GM21619 (cell line): Measurements from ENCODE around the gene SGTA.
"Not testable (repeated sequence)": the region's sequence is repeated elsewhere in the genome, so short reads cannot be mapped to it uniquely, and the experiment has no call there.

Experiments
- ATAC-seq: cut with Tn5 transposase; IDR thresholded peaks from one replicate; pipeline ENCODE4 v1.9.1; 2021; ENCODE audit not compliant: unreplicated experiment

SGTA gene

GRCh38 chr19:2782936-2783780 lies at the start of gene SGTA:
Gene SGTA, minus strand, starts transcription at chr19:2783273. Its CDS starts 14,205 bp downstream, at chr19:2769068.
- ATAC-seq, result peak; percentile 69

DNA sequence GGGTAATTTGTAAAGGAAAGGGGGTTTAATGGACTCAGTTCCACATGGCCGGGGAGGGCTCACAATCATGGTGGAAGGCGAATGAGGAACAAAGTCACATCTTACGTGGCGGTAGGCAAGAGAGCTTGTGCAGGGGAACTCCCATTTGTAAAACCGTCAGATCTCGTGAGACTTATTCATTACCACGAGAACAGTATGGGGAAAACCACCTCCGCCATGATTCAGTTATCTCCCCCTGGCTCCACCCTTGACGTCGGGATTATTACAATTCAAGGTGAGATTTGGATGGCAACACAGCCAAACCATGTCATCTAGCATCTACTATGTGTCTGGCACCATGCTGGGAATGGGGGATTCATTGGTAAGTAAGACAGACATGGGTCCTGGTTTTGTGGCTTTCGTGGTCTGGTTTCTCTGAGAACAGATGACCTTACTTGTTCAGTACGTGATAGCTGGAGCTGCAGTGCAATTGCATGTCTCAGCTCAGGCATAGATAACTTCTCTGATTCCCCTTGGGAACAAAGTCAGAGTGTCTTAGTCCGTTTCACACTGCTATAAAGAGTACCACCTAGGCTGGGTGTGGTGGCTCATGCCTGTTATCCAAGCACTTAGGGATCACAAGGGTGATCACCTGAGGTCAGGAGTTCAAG lies 44.9 kb upstream of the SGTA start:
- no peak for ATAC-seq

GRCh38 chr19:2827022-2827421 lies 43.9 kb upstream of the SGTA start:
- ATAC-seq, result no peak

- ATAC-seq, result no peak
These were observed 41.1 kb upstream of the SGTA start for GRCh38 chr19:2824129-2824528.

- no peak for ATAC-seq
These were observed 40.6 kb upstream of the SGTA start for GRCh38 chr19:2823646-2824045.

- no peak for ATAC-seq
These were observed 39.8 kb upstream of the SGTA start for GRCh38 chr19:2822846-2823245.

- no peak for ATAC-seq
These were observed 37.1 kb upstream of the SGTA start for GRCh38 chr19:2820112-2820702.

DNA sequence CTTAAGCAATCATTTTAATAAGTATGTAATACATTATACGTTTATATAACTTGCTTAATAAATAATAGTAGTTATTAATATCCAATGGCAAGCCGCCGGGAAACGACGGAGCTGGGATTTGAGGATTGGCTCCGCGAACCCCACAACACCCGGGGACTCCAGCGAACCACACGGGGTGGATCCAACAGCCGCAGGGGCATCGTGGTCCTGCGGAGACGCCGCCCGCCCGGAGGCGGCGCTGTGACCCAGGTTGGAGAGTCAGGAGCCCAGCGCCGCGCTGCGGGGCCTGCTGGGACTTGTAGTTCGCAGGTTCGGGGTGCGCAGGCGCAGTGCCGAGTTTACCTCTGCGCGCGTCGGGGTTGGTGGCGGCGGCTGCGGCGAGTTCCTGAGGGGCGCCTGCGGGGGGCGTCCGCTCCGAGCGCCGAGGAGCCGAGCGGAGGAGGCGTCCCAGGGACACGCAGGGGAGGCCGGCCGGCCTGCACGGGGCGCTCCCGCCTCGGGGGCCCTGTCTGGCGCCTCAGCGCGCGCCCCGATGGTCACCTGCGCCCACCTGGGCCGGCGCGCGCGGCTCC lies 36.6 kb upstream of the SGTA start, which contains the start of gene ZNF554:
Gene ZNF554, plus strand, starts transcription at position 329 of the 572 bp plus-strand sequence. Its CDS starts 204 bp downstream, at position 533.
- peak; percentile 90 for ATAC-seq

DNA sequence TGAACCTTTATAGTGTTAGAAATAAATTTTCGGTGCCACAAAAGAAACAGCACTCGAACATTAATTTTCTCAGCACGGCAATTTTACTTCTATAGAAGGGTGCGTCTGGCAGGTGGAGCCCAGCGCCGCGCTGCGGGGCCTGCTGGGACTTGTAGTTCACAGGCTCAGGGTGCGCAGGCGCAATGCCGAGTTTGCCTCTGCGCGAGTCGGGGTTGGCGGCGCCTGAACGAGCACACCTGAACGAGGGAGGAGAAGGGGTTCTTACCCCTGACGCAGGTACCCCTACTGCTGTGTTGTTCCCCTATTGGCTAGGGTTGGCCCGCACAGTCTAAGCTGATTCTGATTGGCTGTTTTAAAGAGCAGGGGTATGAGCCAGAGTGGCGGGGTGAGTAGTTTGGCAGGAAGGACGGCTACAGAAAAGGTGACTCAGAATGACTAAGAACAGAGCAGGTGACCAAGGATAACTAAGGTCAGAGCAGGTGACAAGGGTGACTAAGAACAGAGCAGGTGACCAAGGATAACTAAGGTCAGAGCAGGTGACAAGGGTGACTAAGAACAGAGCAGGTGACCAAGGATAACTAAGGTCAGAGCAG lies 34.3 kb upstream of the SGTA start:
- ATAC-seq, result not testable (repeated sequence)

DNA sequence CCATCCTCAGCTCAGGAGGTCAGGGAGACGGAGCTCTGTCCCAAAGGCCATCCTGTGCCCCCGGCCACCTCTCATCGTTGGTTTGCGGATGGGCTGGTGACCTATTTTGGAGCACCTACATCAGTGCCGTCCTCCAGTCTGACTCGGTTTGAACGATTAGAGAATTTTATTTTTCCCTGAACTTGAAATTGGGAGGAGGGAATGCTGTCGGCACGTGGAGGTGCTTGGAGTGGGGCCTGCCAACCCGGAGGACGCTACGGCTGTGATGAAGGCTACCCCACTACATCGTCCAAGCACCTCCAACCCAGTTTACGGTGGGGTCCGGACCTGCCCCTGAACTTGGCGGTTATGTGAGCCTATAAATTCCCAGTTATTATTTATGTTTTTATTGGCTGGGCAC lies 33.6 kb upstream of the SGTA start:
- ATAC-seq, result no peak

- ATAC-seq, result no peak
These were observed 32.9 kb upstream of the SGTA start for GRCh38 chr19:2815923-2816322.

GRCh38 chr19:2815191-2815614 lies 32.1 kb upstream of the SGTA start:
- no peak for ATAC-seq

DNA sequence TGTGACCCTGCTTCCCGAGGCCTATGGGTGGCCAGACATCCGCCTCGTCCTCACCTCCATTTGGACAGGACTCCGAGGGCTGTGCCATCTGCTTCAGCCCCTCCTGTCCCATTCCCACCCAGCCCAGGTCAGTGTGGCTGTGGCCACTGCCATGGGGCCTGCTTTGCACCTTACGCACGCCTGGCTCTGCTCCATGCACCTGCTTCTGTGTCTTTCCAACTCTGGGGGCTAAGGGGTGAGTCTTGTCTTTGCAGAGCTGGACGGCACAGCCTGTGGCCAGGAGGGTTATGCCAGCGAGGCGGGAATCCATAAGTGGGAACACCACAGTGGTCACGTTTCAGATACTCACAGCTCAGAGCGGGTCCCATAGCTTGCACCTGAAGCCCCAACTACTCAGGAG lies 31.4 kb upstream of the SGTA start:
- ATAC-seq, result no peak

GRCh38 chr19:2813235-2814160 lies 30.4 kb upstream of the SGTA start:
- no peak for ATAC-seq

DNA sequence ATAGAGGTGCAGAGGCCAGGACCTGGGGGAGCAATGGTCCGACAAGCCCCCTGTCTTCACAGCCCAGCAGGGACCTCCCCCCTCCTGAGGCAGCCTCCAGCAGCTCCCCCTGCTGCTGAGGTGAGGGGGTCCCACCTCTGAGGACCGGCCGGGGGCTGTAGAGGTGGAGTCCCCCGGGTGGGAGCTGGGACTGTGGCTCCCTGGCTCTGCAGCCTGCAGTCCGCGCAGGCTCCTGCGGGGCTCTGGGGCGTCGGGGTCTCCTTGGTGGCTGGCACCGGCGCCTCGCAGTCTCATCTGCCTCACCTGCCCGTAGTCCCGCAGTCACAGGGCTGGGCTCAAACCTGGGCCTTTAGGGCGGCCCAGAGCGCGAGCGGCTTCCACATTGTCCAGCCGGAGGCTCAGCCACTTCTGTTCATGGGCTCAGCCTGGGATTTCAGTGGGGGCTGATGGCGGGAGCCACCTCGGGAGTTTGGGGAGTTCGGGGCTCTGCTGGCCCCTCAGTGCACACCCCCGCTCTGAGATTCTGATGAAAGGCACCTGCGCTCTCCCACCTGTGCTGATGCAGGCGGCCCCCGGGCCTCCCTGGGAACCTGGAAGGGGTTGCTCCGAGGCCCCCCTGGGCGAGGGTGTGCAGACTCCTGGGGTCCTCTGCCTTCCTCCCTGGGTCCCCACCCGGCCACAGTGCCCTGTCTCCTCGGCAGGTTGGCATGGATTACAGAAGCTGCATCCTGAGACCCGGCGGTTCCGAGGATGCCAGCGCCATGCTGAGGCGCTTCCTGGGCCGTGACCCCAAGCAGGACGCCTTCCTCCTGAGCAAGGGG lies 29.6 kb upstream of the SGTA start:
- no peak for ATAC-seq

GRCh38 chr19:2811735-2812413 lies 28.8 kb upstream of the SGTA start:
- ATAC-seq, result no peak

DNA sequence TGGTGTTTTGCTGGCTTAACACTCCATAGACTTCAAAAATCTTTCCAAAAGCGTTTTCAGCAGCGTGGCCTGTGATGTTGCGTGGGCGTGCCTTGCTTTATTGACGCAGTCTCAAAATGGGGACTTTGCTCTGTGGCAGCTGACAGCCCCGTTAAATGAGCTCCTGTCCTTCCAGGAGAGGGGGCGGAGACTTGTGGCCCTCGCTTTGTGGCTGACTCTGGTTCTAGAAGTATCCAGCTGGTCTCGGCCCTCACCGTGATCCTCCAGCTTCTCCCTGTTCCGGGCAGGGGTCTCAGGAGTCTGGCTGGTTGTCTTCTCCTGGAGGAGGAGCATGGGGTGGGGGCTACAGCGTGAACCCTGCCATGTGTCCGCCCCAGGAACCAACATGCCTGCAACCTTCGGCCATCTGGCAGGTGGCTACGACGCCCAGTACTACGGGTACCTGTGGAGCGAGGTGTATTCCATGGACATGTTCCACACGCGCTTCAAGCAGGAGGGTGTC lies 28.2 kb upstream of the SGTA start:
- no peak for ATAC-seq
